GM12874 (cell line): ENCODE measurements around the gene CNOT6L.

Source experiments
- CTCF ChIP-seq: IDR thresholded peaks from 2 replicates; pipeline ENCODE4 v1.5.1; 2011; ENCODE audit warnings: low read depth, mild to moderate bottlenecking, control low read depth, low read length, moderate library complexity; ENCODE audit not compliant: insufficient read depth

CNOT6L gene

GRCh38 chr4:77801260-77801608, 17.9 kb downstream of the CNOT6L start:
- TF ChIP-seq CTCF: no peak

- no peak for TF ChIP-seq CTCF
These were observed 18.5 kb downstream of the CNOT6L start for GRCh38 chr4:77800483-77801259.

- TF ChIP-seq CTCF: no peak
These were observed 19.1 kb downstream of the CNOT6L start for GRCh38 chr4:77800077-77800476.

GRCh38 chr4:77798385-77798784, 20.8 kb downstream of the CNOT6L start:
- TF ChIP-seq CTCF: no peak

- TF ChIP-seq CTCF: no peak
These were observed 21.9 kb downstream of the CNOT6L start for GRCh38 chr4:77797239-77797638.

GRCh38 chr4:77795326-77795725, 23.8 kb downstream of the CNOT6L start:
- no peak for TF ChIP-seq CTCF

GRCh38 chr4:77790146-77790545, 29.0 kb downstream of the CNOT6L start:
- TF ChIP-seq CTCF: no peak
